H1 (cell line): ENCODE measurements around the gene HOXB9. TPM values are rescaled to one million over a fixed set of nuclear protein-coding genes. Genes with fewer than 3 reads are reported as not detected.

Experiments used
- CBX8 ChIP-seq: fragments of 300-800, 300-1000 bp; sonication (generic); IDR thresholded peaks from 2 replicates; pipeline ENCODE4 v1.7.1; 2016; ENCODE audit warnings: low read depth, low read length, borderline replicate concordance
- EZH2 ChIP-seq: fragments of 200-600 bp; sonication (generic); IDR thresholded peaks from 2 replicates; pipeline ENCODE4 v1.7.1; 2012; ENCODE audit warnings: low read depth, mild to moderate bottlenecking, moderate library complexity, low read length, inconsistent platforms; ENCODE audit not compliant: severe bottlenecking
- SIX5 ChIP-seq: IDR thresholded peaks from 2 replicates; pipeline ENCODE4 v1.6.1; 2011; ENCODE audit warnings: mild to moderate bottlenecking, low read depth, low read length
- ZNF274 ChIP-seq: IDR thresholded peaks from 2 replicates; pipeline ENCODE4 v1.7.0; 2012; ENCODE audit warnings: low read length, borderline replicate concordance; ENCODE audit errors: extremely low read depth
- polyA plus RNA-seq, 7 experiments: library from polyadenylated mRNA; depleted of rRNA in 3 of 7; stranded (reverse) in 5 of 7; unstranded in 2 of 7; fragments of >200 nt in 5 of 7; fragments of 200-250 nt in 2 of 7; gene quantifications; 1 replicate in 5 of 7; 2 replicates in 1 of 7; 4 replicates in 1 of 7; pipeline versions ENCODE4 v1.2.1 to v1.2.3, GENCODE V29; 2011 to 2013; ENCODE audit warnings: missing spikeins in 2 of 7, mixed read lengths in 2 of 7
- total RNA-seq: library from RNA; stranded (reverse); fragmentation: NEBNext Ultra II Directional; extraction: Animal tissue kit (Norgen Biotek cat#: 25700); gene quantifications from 2 replicates; pipeline ENCODE4 v1.2.1, GENCODE V29; 2021
- TF ChIP-seq, protein P1 (sequence below): fragments of 300-600 bp; sonication (generic); IDR thresholded peaks from 2 replicates; pipeline ENCODE4 v1.7.1; 2012; ENCODE audit warnings: low read length, moderate library complexity, mild to moderate bottlenecking, inconsistent platforms; ENCODE audit not compliant: insufficient replicate concordance

Gene HOXB9
- total and polyA plus RNA-seq, 2 of the 8 experiments (the other 6 are each of a cell fraction or from before 2014, with no cell fraction given), result not detected

- TF ChIP-seq, protein P1, sequence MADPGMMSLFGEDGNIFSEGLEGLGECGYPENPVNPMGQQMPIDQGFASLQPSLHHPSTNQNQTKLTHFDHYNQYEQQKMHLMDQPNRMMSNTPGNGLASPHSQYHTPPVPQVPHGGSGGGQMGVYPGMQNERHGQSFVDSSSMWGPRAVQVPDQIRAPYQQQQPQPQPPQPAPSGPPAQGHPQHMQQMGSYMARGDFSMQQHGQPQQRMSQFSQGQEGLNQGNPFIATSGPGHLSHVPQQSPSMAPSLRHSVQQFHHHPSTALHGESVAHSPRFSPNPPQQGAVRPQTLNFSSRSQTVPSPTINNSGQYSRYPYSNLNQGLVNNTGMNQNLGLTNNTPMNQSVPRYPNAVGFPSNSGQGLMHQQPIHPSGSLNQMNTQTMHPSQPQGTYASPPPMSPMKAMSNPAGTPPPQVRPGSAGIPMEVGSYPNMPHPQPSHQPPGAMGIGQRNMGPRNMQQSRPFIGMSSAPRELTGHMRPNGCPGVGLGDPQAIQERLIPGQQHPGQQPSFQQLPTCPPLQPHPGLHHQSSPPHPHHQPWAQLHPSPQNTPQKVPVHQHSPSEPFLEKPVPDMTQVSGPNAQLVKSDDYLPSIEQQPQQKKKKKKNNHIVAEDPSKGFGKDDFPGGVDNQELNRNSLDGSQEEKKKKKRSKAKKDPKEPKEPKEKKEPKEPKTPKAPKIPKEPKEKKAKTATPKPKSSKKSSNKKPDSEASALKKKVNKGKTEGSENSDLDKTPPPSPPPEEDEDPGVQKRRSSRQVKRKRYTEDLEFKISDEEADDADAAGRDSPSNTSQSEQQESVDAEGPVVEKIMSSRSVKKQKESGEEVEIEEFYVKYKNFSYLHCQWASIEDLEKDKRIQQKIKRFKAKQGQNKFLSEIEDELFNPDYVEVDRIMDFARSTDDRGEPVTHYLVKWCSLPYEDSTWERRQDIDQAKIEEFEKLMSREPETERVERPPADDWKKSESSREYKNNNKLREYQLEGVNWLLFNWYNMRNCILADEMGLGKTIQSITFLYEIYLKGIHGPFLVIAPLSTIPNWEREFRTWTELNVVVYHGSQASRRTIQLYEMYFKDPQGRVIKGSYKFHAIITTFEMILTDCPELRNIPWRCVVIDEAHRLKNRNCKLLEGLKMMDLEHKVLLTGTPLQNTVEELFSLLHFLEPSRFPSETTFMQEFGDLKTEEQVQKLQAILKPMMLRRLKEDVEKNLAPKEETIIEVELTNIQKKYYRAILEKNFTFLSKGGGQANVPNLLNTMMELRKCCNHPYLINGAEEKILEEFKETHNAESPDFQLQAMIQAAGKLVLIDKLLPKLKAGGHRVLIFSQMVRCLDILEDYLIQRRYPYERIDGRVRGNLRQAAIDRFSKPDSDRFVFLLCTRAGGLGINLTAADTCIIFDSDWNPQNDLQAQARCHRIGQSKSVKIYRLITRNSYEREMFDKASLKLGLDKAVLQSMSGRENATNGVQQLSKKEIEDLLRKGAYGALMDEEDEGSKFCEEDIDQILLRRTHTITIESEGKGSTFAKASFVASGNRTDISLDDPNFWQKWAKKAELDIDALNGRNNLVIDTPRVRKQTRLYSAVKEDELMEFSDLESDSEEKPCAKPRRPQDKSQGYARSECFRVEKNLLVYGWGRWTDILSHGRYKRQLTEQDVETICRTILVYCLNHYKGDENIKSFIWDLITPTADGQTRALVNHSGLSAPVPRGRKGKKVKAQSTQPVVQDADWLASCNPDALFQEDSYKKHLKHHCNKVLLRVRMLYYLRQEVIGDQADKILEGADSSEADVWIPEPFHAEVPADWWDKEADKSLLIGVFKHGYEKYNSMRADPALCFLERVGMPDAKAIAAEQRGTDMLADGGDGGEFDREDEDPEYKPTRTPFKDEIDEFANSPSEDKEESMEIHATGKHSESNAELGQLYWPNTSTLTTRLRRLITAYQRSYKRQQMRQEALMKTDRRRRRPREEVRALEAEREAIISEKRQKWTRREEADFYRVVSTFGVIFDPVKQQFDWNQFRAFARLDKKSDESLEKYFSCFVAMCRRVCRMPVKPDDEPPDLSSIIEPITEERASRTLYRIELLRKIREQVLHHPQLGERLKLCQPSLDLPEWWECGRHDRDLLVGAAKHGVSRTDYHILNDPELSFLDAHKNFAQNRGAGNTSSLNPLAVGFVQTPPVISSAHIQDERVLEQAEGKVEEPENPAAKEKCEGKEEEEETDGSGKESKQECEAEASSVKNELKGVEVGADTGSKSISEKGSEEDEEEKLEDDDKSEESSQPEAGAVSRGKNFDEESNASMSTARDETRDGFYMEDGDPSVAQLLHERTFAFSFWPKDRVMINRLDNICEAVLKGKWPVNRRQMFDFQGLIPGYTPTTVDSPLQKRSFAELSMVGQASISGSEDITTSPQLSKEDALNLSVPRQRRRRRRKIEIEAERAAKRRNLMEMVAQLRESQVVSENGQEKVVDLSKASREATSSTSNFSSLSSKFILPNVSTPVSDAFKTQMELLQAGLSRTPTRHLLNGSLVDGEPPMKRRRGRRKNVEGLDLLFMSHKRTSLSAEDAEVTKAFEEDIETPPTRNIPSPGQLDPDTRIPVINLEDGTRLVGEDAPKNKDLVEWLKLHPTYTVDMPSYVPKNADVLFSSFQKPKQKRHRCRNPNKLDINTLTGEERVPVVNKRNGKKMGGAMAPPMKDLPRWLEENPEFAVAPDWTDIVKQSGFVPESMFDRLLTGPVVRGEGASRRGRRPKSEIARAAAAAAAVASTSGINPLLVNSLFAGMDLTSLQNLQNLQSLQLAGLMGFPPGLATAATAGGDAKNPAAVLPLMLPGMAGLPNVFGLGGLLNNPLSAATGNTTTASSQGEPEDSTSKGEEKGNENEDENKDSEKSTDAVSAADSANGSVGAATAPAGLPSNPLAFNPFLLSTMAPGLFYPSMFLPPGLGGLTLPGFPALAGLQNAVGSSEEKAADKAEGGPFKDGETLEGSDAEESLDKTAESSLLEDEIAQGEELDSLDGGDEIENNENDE, result no peak
- TF ChIP-seq SIX5 (no peak), CBX8 (peak; percentile 32; the same call in 1 of the 2 replicates), ZNF274 (no peak), EZH2 (no peak)
Measured at GRCh38 chr17:48627623-48628521, 1.7 kb upstream of the HOXB9 start (continued).
